ENCODE measurements around the gene NR4A1. TPM values are rescaled to one million over a fixed set of nuclear protein-coding genes. Genes with fewer than 3 reads are reported as not detected.

Gene NR4A1
- polyA plus RNA-seq, 1 experiment: 4.4 TPM

- POLR2A ChIA-PET: interaction anchor here (1.1 kb wide), 1 partner anchor 8 kb away, joined by 5 read pairs; the partner anchor contains the start of gene NR4A1
- H3K27ac ChIP-seq (ENCODE audit: low read depth, low read length): no peak overlapping the region
These were observed 8.4 kb upstream of the NR4A1 start for GRCh38 chr12:52042706-52043385.

GRCh38 chr12:52043386-52044212 is 7.6 kb upstream of the NR4A1 start:
- TF ChIP-seq, protein P1, sequence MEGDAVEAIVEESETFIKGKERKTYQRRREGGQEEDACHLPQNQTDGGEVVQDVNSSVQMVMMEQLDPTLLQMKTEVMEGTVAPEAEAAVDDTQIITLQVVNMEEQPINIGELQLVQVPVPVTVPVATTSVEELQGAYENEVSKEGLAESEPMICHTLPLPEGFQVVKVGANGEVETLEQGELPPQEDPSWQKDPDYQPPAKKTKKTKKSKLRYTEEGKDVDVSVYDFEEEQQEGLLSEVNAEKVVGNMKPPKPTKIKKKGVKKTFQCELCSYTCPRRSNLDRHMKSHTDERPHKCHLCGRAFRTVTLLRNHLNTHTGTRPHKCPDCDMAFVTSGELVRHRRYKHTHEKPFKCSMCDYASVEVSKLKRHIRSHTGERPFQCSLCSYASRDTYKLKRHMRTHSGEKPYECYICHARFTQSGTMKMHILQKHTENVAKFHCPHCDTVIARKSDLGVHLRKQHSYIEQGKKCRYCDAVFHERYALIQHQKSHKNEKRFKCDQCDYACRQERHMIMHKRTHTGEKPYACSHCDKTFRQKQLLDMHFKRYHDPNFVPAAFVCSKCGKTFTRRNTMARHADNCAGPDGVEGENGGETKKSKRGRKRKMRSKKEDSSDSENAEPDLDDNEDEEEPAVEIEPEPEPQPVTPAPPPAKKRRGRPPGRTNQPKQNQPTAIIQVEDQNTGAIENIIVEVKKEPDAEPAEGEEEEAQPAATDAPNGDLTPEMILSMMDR (IDR thresholded peaks at IDR 0.05; ENCODE audit: low read depth, low read length): no peak
- CTCF ChIA-PET: interaction anchor here (0.8 to 3.4 kb wide), 2 partner anchors 18 to 39 kb away, joined by 3 to 24 read pairs; no protein-coding TSS in a partner anchor
- Histone ChIP-seq H3K4me3 (ENCODE audit: low read depth, low read length) (no peak overlapping the region), H3K27ac (ENCODE audit: low read depth, low read length) (peak overlapping the region; percentile 21), H3K27me3 (ENCODE audit: control insufficient read depth, insufficient read depth, low read length) (no peaks in the 10 kb centered on the region), H3K9me3 (ENCODE audit: control insufficient read depth, insufficient read depth, low read length) (no peaks in the 10 kb centered on the region)
- POLR2A ChIA-PET: interaction anchor here (1.1 kb wide), 1 partner anchor 8 kb away, joined by 5 read pairs; the partner anchor contains the start of gene NR4A1
- DNase-seq (ENCODE audit: low read depth, low spot score): no peak

More at GRCh38 chr12:52042706-52043385, 8.4 kb upstream of the NR4A1 start:
- Histone ChIP-seq H3K4me3 (ENCODE audit: low read depth, low read length) (no peak overlapping the region), H3K27me3 (ENCODE audit: control insufficient read depth, insufficient read depth, low read length) (no peaks in the 10 kb centered on the region), H3K9me3 (ENCODE audit: control insufficient read depth, insufficient read depth, low read length) (no peaks in the 10 kb centered on the region)
- CTCF ChIA-PET: interaction anchor here (3.4 kb wide), 1 partner anchor 17 kb away, joined by 24 read pairs; no protein-coding TSS in a partner anchor
- TF ChIP-seq, protein P1 (IDR thresholded peaks at IDR 0.05; ENCODE audit: low read depth, low read length): no peak
- no peak for DNase-seq (ENCODE audit: low read depth, low spot score)

GRCh38 chr12:52044292-52044983 is 6.8 kb upstream of the NR4A1 start:
- Histone ChIP-seq H3K27me3 (ENCODE audit: control insufficient read depth, insufficient read depth, low read length) (no peaks in the 10 kb centered on the region), H3K9me3 (ENCODE audit: control insufficient read depth, insufficient read depth, low read length) (no peaks in the 10 kb centered on the region), H3K4me3 (ENCODE audit: low read depth, low read length) (no peak overlapping the region), H3K27ac (ENCODE audit: low read depth, low read length) (peak overlapping the region; percentile 21)
- TF ChIP-seq, protein P1 (IDR thresholded peaks at IDR 0.05; ENCODE audit: low read depth, low read length): no peak
- ChIA-PET POLR2A (no interaction called here), CTCF (interaction anchor here (0.8 to 3.4 kb wide), 2 partner anchors 19 to 40 kb away, joined by 3 to 24 read pairs; no protein-coding TSS in a partner anchor)
- DNase-seq (ENCODE audit: low read depth, low spot score): no peak

DNA sequence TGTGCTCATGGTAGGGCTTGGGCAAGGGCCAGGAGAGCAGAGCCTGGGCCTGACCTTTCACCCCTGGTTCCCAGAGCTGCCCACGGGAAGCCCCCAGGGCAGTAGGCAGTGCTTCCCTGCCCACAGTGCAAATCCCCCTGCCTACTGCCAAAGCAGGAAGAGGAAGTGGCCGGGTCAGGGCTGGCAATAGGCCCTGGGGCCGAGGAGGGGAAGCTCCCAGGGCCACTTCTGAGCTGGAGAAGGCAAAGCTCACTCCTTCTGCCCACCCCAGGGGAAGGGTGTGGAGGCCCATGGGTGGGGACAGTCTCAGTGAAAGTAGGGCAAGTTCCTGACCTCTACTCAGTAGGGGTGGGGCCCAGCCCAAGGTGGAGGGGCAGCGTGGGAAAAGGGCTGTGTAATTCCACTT is 5.4 kb upstream of the NR4A1 start:
- POLR2A ChIA-PET: no interaction called here
- Histone ChIP-seq H3K9me3 (ENCODE audit: control insufficient read depth, insufficient read depth, low read length) (no peaks in the 10 kb centered on the region), H3K4me3 (ENCODE audit: low read depth, low read length) (no peak overlapping the region), H3K27me3 (ENCODE audit: control insufficient read depth, insufficient read depth, low read length) (no peaks in the 10 kb centered on the region), H3K27ac (ENCODE audit: low read depth, low read length) (no peak overlapping the region)
- CTCF ChIA-PET: interaction anchor here (0.7 to 3.4 kb wide), 2 partner anchors 20 to 42 kb away, joined by 3 to 24 read pairs; no protein-coding TSS in a partner anchor
- TF ChIP-seq, protein P1 (IDR thresholded peaks at IDR 0.05; ENCODE audit: low read depth, low read length): no peak
- no peak for DNase-seq (ENCODE audit: low read depth, low spot score)

Measured in AG04450 (cell line).